HepG2 (cell line): Measurements from ENCODE around the gene ZNF75A. TPM values are rescaled to one million over a fixed set of nuclear protein-coding genes. Genes with fewer than 3 reads are reported as not detected.
A peak's percentile ranks its signal among the peaks of the same experiment; 100 is the strongest.

Experiments used
- GATA4 ChIP-seq: sonication (generic); IDR thresholded peaks from 2 replicates; pipeline ENCODE4 v1.6.1; 2016; ENCODE audit warnings: antibody characterized with exemption, low read depth, borderline replicate concordance
- HMGA1 ChIP-seq: sonication (generic); formaldehyde crosslinking; conservative IDR thresholded peaks from 2 replicates; pipeline ENCODE4 v1.4.0; 2020; ENCODE audit warnings: missing genetic modification reagents
- KLF15 ChIP-seq: sonication (generic); formaldehyde crosslinking; IDR thresholded peaks from 2 replicates; pipeline ENCODE4 v1.8.1; 2023; ENCODE audit warnings: borderline replicate concordance, mild to moderate bottlenecking, inconsistent platforms, missing genetic modification reagents, mixed read lengths
- MED1 ChIP-seq: sonication (generic); formaldehyde crosslinking; IDR thresholded peaks from 2 replicates; pipeline ENCODE4 v1.4.0; 2020; ENCODE audit warnings: missing genetic modification reagents
- NCOA5 ChIP-seq: sonication (generic); formaldehyde crosslinking; IDR thresholded peaks from 2 replicates; pipeline ENCODE4 v1.4.0; 2020; ENCODE audit warnings: missing genetic modification reagents
- NFYB ChIP-seq: sonication (generic); formaldehyde crosslinking; IDR thresholded peaks from 2 replicates; pipeline ENCODE4 v1.4.0; 2020; ENCODE audit warnings: missing genetic modification reagents
- PITX1 ChIP-seq: sonication (generic); formaldehyde crosslinking; IDR thresholded peaks from 2 replicates; pipeline ENCODE4 v1.5.1; 2020; ENCODE audit warnings: mild to moderate bottlenecking, missing genetic modification reagents
- RARG ChIP-seq: sonication (generic); formaldehyde crosslinking; IDR thresholded peaks from 2 replicates; pipeline ENCODE4 v1.4.0; 2020; ENCODE audit warnings: low read depth, mild to moderate bottlenecking, missing genetic modification reagents
- TARDBP ChIP-seq: sonication (generic); formaldehyde crosslinking; IDR thresholded peaks from 2 replicates; pipeline ENCODE4 v1.8.0; 2022; ENCODE audit warnings: mild to moderate bottlenecking, missing genetic modification reagents
- TBL1XR1 ChIP-seq: fragments of 150-350 bp; IDR thresholded peaks from 2 replicates; pipeline ENCODE4 v1.6.1; 2014; ENCODE audit warnings: borderline replicate concordance, low read length; ENCODE audit not compliant: partially characterized antibody
- ZFY ChIP-seq: sonication (generic); formaldehyde crosslinking; IDR thresholded peaks from 2 replicates; pipeline ENCODE4 v1.4.0; 2020; ENCODE audit warnings: missing genetic modification reagents
- polyA plus RNA-seq, 8 experiments: library from polyadenylated mRNA; depleted of rRNA in 3 of 8; stranded (reverse) in 7 of 8; unstranded in 1 of 8; fragments of >200 nt; fragmentation: Illumina TruSeq in 4 of 8; extraction: Trizol in 4 of 8; gene quantifications; 2 replicates each; pipeline versions ENCODE4 v1.2.1 to v1.2.3, GENCODE V29; 2011 to 2016; ENCODE audit warnings: low read depth in 4 of 8, missing spikeins in 1 of 8, mixed read lengths in 1 of 8; ENCODE audit not compliant: insufficient read depth in 1 of 8
- total RNA-seq, 5 experiments: library from RNA; depleted of rRNA; stranded (reverse); fragments of >200 nt; fragmentation: Illumina TruSeq; extraction: Trizol; gene quantifications; 2 replicates each; pipeline ENCODE4 v1.2.3, GENCODE V29; 2016; ENCODE audit warnings: low read depth in 1 of 5
- TF ChIP-seq, protein P1 (sequence below): sonication (generic); formaldehyde crosslinking; IDR thresholded peaks from 2 replicates; pipeline ENCODE4 v1.4.0; 2020; ENCODE audit warnings: missing genetic modification reagents, borderline replicate concordance
- TF ChIP-seq, protein P2 (sequence below): sonication (generic); formaldehyde crosslinking; IDR thresholded peaks from 2 replicates; pipeline ENCODE4 v1.5.0; 2020; ENCODE audit warnings: missing genetic modification reagents, mild to moderate bottlenecking, borderline replicate concordance
- TF ChIP-seq, protein P3 (sequence below): IDR thresholded peaks from 2 replicates; pipeline ENCODE4 v1.6.1; 2016; ENCODE audit warnings: missing compliant biosample characterization, missing genetic modification reagents, borderline replicate concordance
- TF ChIP-seq, protein P4 (sequence below): sonication (generic); formaldehyde crosslinking; IDR thresholded peaks from 2 replicates; pipeline ENCODE4 v1.5.1; 2020; ENCODE audit warnings: mild to moderate bottlenecking, missing genetic modification reagents, borderline replicate concordance
- TF ChIP-seq, protein P5 (sequence below): sonication (generic); formaldehyde crosslinking; IDR thresholded peaks from 2 replicates; pipeline ENCODE4 v1.4.0; 2020; ENCODE audit warnings: missing genetic modification reagents, mild to moderate bottlenecking, borderline replicate concordance
- TF ChIP-seq, protein P6 (sequence below): sonication (generic); formaldehyde crosslinking; IDR thresholded peaks from 2 replicates; pipeline ENCODE4 v1.5.0; 2020; ENCODE audit warnings: missing genetic modification reagents

Gene ZNF75A
- total and polyA plus RNA-seq, 2 of the 13 experiments (the other 11 are each of a cell fraction or from before 2014, with no cell fraction given): 1.4 to 2.1 TPM

DNA sequence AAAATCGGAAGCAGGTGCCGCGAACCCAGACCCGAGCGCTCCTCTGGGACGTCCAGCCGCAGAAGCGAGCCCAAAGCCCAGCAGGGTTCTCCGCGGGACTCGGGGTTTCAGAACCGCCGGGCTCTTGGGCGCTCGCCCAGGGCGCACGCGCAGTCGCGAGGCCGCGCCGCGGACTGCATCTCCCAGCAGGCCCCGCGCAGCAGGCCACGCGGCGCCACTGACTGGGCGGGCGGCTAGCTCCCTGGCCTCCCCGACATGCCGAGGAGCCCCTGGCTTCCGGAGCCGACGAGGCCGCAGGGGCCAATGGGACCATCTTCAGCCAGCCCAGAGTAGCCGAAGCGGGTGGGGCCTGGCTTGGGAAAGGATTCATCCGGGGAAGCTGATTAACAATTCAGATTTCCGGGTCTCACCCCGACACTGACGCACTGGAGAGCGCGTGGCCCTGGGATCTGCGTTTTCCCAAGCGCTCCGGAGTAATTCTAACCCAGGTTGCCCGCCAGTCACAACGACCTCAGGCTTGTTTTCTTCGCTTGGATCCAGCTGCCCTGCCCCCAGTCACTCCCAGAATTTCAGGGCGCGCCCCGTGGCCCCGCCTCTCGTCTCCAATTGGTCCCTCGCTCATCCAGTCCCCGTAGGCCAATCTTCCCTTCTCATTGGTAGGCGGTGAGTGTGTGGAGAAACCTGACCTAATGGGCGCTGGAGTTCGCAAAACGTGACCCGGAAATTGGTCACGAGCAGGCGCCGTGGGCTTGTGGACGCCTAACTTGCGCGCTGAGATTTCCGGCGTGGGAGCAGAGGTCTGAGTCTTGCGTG is 22.4 kb upstream of the ZNF75A start, which contains the start of gene ZNF263 (continued):
- TF ChIP-seq, protein P1, sequence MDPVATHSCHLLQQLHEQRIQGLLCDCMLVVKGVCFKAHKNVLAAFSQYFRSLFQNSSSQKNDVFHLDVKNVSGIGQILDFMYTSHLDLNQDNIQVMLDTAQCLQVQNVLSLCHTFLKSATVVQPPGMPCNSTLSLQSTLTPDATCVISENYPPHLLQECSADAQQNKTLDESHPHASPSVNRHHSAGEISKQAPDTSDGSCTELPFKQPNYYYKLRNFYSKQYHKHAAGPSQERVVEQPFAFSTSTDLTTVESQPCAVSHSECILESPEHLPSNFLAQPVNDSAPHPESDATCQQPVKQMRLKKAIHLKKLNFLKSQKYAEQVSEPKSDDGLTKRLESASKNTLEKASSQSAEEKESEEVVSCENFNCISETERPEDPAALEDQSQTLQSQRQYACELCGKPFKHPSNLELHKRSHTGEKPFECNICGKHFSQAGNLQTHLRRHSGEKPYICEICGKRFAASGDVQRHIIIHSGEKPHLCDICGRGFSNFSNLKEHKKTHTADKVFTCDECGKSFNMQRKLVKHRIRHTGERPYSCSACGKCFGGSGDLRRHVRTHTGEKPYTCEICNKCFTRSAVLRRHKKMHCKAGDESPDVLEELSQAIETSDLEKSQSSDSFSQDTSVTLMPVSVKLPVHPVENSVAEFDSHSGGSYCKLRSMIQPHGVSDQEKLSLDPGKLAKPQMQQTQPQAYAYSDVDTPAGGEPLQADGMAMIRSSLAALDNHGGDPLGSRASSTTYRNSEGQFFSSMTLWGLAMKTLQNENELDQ (CRISPR knock-in tag): no peak
- TF ChIP-seq, protein P2, sequence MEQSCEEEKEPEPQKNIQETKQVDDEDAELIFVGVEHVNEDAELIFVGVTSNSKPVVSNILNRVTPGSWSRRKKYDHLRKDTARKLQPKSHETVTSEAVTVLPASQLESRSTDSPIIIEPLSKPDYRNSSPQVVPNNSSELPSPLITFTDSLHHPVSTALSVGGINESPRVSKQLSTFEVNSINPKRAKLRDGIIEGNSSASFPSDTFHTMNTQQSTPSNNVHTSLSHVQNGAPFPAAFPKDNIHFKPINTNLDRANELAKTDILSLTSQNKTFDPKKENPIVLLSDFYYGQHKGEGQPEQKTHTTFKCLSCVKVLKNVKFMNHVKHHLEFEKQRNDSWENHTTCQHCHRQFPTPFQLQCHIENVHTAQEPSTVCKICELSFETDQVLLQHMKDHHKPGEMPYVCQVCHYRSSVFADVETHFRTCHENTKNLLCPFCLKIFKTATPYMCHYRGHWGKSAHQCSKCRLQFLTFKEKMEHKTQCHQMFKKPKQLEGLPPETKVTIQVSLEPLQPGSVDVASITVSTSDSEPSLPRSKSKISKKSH (CRISPR knock-in tag): no peak
- TF ChIP-seq PITX1 (no peak), NFYB (CRISPR knock-in tag) (peak; percentile 87), TARDBP (CRISPR knock-in tag) (peak; percentile 21), TBL1XR1 (peak; percentile 17), GATA4 (peak; percentile 39; the same call in 1 of the 2 replicates), MED1 (CRISPR knock-in tag) (peak; percentile 70; the same call in 1 of the 2 replicates), HMGA1 (CRISPR knock-in tag) (no peak), ZFY (CRISPR knock-in tag) (peak; percentile 93), NCOA5 (no peak), KLF15 (CRISPR knock-in tag) (no peak), RARG (CRISPR knock-in tag) (no peak)
- TF ChIP-seq, protein P3, sequence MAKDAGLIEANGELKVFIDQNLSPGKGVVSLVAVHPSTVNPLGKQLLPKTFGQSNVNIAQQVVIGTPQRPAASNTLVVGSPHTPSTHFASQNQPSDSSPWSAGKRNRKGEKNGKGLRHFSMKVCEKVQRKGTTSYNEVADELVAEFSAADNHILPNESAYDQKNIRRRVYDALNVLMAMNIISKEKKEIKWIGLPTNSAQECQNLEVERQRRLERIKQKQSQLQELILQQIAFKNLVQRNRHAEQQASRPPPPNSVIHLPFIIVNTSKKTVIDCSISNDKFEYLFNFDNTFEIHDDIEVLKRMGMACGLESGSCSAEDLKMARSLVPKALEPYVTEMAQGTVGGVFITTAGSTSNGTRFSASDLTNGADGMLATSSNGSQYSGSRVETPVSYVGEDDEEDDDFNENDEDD: peak; percentile 87; the same call in 1 of the 2 replicates
- TF ChIP-seq, protein P4, sequence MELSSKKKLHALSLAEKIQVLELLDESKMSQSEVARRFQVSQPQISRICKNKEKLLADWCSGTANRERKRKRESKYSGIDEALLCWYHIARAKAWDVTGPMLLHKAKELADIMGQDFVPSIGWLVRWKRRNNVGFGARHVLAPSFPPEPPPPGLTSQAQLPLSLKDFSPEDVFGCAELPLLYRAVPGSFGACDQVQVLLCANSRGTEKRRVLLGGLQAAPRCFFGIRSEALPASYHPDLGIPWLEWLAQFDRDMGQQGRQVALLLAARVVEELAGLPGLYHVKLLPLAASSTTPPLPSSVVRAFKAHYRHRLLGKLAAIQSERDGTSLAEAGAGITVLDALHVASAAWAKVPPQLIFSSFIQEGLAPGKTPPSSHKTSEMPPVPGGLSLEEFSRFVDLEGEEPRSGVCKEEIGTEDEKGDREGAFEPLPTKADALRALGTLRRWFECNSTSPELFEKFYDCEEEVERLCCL (CRISPR knock-in tag): no peak
- TF ChIP-seq, protein P5, sequence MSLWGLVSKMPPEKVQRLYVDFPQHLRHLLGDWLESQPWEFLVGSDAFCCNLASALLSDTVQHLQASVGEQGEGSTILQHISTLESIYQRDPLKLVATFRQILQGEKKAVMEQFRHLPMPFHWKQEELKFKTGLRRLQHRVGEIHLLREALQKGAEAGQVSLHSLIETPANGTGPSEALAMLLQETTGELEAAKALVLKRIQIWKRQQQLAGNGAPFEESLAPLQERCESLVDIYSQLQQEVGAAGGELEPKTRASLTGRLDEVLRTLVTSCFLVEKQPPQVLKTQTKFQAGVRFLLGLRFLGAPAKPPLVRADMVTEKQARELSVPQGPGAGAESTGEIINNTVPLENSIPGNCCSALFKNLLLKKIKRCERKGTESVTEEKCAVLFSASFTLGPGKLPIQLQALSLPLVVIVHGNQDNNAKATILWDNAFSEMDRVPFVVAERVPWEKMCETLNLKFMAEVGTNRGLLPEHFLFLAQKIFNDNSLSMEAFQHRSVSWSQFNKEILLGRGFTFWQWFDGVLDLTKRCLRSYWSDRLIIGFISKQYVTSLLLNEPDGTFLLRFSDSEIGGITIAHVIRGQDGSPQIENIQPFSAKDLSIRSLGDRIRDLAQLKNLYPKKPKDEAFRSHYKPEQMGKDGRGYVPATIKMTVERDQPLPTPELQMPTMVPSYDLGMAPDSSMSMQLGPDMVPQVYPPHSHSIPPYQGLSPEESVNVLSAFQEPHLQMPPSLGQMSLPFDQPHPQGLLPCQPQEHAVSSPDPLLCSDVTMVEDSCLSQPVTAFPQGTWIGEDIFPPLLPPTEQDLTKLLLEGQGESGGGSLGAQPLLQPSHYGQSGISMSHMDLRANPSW (CRISPR knock-in tag): 0 out of 2 replicates have a peak, but pooled peaks have one; percentile 70
- TF ChIP-seq, protein P6, sequence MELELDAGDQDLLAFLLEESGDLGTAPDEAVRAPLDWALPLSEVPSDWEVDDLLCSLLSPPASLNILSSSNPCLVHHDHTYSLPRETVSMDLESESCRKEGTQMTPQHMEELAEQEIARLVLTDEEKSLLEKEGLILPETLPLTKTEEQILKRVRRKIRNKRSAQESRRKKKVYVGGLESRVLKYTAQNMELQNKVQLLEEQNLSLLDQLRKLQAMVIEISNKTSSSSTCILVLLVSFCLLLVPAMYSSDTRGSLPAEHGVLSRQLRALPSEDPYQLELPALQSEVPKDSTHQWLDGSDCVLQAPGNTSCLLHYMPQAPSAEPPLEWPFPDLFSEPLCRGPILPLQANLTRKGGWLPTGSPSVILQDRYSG (CRISPR knock-in tag): no peak
